Activated gamma-delta T cell treated with Interleukin-2 at 50 U/mL for 16 hours (primary cell): ENCODE measurements around the gene C5orf63.
A peak's percentile ranks its signal among the peaks of the same experiment; 100 is the strongest.
"Not testable (repeated sequence)": the region's sequence is repeated elsewhere in the genome, so short reads cannot be mapped to it uniquely, and the experiment has no call there.

Source experiments
- DNase-seq: peaks from one replicate; pipeline ENCODE4 v3.0.0-alpha.2; 2020

Gene C5orf63

DNA sequence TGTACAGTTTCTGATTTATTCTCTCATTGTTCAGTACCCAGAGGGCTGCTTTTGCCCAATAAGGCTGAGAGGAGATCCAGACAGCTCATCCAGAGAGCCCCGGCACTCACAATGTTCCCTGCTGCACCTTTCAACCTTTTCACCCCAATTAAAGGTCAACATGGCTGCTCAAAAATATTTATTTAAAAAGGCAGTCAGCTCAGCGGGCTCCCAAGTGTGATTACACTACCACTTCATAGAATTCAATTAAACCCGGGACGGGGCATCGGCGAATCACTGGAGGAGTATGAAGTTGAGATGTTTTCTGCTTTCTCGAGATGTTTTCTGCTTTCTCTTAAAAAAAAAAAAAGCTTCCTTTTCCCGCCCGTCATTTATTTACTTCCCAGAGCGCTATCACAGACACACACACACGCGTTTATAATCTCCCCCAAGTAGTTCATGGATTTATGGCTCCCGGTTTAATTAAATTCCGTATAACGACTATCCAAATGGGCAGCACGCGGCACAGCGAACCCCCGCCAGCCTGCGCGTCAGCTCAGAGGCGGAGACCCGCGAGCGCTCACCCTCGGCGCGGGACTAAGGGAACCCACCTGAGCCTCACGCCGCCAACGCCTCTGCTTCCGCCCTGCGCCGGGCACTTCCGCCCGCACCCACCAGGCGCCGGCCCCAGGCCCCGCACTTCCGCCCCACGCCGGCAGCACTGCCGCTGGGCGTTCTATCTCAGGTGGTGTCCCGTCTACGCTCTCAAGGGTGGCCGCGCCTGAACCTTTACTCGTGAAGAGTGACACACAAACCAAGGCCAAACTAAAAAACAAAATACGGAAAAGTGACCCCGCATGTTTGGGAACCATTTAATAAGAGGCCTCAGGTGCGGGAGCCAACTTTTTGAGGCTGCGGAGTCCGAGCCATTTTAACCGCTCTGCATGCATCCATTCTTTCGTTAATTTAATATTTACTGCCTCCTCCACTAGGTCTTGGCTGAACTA is at the start of gene C5orf63:
TSS of gene C5orf63 (minus strand) at position 642 of the 986 bp plus-strand sequence. CDS start 14,507 bp downstream, outside the sequence.
- DNase-seq: peak; percentile 55

- no peak for DNase-seq
Measured at GRCh38 chr5:127112347-127112864, 39.1 kb upstream of the C5orf63 start.

- no peak for DNase-seq
Measured at GRCh38 chr5:127111112-127111511, 37.8 kb upstream of the C5orf63 start.

DNA sequence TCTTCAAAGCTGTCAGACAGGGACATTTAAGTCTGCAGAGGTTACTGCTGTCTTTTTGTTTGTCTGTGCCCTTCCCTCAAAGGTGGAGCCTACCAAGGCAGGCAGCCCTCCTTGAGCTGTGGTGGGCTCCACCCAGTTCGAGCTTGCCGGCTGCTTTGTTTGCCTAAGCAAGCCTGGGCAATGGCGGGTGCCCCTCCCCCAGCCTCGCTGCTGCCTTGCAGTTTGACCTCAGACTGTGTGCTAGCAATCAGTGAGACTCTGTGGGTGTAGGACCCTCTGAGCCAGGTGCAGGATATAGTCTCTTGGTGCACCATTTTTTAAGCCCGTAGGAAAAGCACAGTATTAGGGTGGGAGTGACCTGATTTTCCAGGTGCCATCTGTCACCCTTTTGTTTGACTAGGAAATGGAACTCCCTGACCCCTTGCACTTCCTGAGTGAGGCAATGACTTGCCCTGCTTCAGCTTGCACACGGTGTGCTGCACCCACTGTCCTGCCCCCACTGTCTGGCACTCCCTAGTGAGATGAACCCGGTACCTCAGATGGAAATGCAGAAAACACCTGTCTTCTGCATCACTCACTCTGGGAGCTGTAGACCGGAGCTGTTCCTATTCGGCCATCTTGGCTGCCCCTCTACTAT is 35.4 kb upstream of the C5orf63 start:
- DNase-seq: not testable (repeated sequence)

DNA sequence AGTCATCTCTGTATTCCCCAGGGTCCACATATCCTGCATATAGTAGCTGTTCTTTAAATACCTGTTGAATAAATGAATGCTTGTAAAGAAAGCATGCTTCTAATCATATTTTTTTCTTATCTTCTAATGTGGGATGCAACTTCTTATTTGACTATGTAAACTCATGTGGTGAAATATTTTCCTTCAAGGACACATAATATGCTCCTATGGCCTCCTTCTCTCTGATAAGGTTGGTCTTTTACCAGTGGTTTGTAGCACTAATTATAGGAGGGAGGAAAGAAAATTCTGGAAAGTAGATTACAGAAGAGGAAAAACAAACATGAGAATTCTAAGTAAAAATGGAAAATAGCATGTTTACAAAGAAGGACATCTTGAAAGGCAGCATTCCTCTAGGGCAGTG is 28.6 kb upstream of the C5orf63 start:
- no peak for DNase-seq

GRCh38 chr5:127101533-127101932 is 28.2 kb upstream of the C5orf63 start:
- DNase-seq: no peak

GRCh38 chr5:127098241-127098640 is 24.9 kb upstream of the C5orf63 start:
- no peak for DNase-seq

DNA sequence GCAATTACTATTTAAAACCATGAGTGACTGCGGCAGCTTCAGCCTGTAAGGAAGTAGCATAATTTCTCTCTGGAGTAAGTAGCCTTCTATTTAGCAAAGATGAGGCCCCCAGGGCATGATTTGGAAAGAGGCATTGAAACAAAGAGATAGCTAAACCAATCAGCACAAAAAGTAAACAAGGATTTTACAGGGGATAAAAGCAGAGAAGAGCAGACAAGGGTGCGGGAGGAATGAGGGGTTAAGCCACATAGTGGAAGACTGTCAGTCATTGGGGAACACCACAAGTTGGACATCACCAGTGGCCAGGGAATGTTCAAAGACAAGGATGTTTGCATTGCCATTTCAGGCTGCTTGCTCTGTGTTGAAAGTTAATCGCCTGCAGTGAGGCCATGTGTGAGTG is 24.0 kb upstream of the C5orf63 start:
- DNase-seq: no peak

GRCh38 chr5:127096328-127096993 is 23.2 kb upstream of the C5orf63 start:
- DNase-seq: no peak

DNA sequence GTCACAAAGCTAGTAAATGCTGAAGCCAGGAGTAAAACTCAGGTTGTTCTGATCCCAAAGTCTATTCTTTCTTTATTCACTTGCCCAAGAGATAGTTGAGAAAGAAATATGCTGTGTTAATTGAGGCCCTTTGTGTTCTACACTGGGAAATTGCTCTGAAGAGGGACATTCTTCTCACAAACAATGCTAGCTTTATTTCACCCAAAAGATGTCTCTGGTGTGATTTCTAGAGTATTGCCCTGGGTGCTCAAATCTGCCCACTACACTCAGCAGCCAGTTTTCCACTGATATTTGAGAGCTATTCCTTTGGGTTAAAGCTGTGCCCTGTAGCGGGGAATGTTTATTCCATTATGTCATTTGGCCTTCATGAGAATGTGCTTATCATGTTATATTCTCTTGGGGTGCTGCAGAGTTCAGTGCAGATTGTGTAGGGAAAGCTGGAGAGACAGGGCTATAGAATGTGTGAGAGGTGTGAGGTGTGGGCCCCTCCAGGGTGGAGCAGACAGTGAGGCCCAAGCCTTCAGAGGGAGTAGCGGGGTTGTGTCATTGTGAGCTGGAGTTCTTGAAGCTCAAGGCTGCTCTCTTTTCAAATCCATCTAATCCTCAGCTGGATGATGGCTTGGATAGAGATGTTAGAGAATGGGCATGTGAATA is 21.0 kb upstream of the C5orf63 start:
- no peak for DNase-seq

GRCh38 chr5:127092690-127093089 is 19.4 kb upstream of the C5orf63 start:
- no peak for DNase-seq

- no peak for DNase-seq
Measured at GRCh38 chr5:127089191-127089590, 15.9 kb upstream of the C5orf63 start.

DNA sequence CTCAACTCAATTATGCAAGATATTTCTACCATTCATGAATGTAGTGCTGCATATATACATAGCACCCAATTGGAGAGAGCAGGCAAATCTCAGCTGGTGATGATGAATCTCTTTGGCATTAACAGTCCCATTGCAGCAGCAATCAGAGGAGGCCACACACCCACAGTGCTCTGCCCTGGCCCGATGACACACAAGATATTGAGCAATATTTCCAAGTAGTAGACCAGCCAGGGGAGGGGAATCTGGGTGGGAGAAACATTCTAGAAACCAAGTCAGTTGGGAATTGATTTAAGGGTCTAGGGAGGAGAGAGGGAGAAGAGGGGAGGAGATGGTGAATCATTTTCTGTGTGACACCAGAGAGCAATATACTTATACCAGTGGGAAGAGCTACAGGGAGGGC is 14.9 kb upstream of the C5orf63 start:
- no peak for DNase-seq

- DNase-seq: no peak
Measured at GRCh38 chr5:127086589-127086988, 13.3 kb upstream of the C5orf63 start.

DNA sequence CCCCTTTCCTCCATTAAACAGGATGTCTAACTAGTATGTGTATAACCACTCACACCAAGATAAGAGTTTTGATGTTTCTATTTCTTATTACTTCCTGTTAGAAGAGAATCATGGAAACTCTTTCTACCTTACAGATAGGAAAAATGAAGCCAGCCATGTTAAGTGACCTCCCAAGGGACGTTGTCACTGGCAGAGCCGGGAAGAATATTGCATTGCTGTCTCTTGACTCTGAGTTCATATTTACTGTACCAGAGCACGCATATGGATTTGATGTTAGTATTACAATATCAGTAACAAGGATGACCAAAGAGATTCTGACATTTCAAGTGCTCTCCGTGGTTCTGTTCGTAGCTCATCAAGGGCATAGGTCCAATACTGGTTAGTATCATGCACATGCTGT is 12.5 kb upstream of the C5orf63 start:
- no peak for DNase-seq

- no peak for DNase-seq
Measured at GRCh38 chr5:127085371-127085770, 12.1 kb upstream of the C5orf63 start.

GRCh38 chr5:127084656-127085055 is 11.4 kb upstream of the C5orf63 start:
- DNase-seq: no peak

- no peak for DNase-seq
Measured at GRCh38 chr5:127083711-127084110, 10.4 kb upstream of the C5orf63 start.

DNA sequence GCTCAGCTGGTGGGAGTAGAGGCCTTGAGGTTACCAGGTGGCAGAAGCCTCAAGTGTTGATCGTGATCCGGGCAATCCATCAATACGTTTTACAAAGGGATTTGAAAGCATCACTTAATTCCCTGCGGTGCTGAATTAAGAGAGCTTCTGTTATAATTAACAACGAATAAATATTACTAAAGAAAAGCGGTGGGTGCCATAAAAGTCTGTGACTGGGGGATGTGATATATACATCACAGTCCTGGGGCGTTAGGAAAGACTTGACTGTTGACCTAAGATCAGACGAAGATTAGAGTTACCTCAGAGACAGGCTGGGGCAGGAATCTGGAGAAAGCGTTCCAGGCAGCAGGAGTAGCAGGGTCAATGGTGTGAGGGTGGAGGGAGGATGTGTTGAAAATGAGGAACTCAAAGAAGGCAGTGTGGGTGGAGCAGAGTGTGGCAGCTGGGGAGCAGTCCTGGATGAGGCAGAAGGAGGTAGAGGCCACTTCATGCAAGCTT is 6.7 kb upstream of the C5orf63 start:
- DNase-seq: no peak

DNA sequence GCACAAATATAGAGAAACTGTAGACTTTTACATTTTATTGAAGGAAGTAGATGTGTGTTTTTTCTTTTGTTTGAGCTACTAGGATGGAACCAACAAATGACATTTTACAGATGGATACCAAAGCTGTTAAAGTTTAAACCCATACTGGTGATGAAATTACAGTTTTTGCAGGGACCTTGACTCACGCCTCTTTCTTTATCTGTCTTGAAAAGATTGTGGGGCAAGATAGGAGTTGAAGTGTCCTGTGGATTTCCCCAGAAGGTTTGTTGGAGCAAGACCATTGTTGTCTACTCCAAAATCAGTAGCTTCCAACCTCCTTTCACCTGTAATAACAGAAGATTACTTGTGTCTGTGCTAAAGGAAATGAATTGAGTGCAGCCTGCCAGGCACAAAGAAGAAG is 4.1 kb upstream of the C5orf63 start:
- no peak for DNase-seq

DNA sequence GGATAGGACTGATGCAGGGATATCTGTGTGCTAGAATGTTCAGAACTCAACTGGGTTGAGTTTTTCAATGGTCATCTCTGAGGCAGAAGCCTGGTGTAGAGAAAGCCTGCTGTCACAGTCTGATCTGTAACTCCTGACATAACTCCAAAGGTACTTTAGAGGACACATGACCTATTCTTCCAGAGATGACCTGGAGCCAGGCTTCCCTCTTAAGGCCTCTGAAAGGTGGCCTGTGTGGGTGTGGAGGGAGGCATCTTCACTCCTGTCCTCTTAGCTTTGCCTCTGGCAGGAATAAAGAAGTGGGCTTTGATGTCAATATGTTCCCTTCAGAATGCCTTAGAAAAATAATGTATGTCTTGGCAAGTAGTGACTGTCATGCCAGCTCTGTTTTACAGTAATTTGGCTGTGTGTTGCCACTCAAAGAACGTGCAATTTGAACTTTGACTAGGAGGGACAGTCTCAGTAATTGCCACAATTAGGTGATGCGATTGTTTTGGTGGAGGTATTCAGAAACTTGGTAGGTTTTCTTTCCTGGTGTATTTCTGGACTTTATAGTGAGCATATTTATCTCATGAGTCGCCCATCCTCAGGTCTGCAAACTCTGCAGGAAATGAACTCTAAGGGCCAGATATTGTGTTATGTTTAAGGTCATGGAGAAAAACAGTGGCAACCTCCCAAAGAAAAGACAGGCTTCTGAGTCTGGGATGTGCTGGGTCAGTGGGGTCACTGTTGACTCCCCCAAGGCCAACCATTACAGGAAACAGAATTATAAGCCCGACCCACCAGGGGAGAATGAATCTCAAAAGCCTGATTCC is 3.2 kb upstream of the C5orf63 start:
- no peak for DNase-seq

- DNase-seq: no peak
Measured at GRCh38 chr5:127074466-127074865, 1.2 kb upstream of the C5orf63 start.
